ENCODE data around the gene AUTS2. TPM values are rescaled to one million over a fixed set of nuclear protein-coding genes. Genes with fewer than 3 reads are reported as not detected.

Gene AUTS2
- total RNA-seq, 1 experiment from 2014 or later: 2.5 TPM

- no peaks in the 10 kb centered on the region for H3K27me3 ChIP-seq (ENCODE audit: control insufficient read depth, insufficient read depth, low read length)
- intact Hi-C loops (cut with micrococcal nuclease; ENCODE audit: unreplicated experiment): no loop called here
- ChIA-PET CTCF (no interaction called here), POLR2A (no interaction called here)
- no peaks in the 10 kb centered on the region for H3K4me1 ChIP-seq (ENCODE audit: control insufficient read depth, insufficient read depth, low read length)
- H3K27ac ChIP-seq (ENCODE audit: low read length): no peak overlapping the region
- no TSS peak for BruUV-seq (replicated peaks)
- H3K4me3 ChIP-seq (ENCODE audit: low read depth in 2 of 2, low read length in 2 of 2): no peak overlapping the region
- TF ChIP-seq REST (IDR thresholded peaks at IDR 0.05; ENCODE audit: insufficient read depth in 1 of 2, low read depth in 2 of 2, low read length in 1 of 2) (no peak), TCF7L2 (IDR thresholded peaks at IDR 0.05; ENCODE audit: low read depth, low read length) (no peak), POLR2AphosphoS5 (IDR thresholded peaks at IDR 0.05; ENCODE audit: low read depth, low read length) (no peak), SIN3A (IDR thresholded peaks at IDR 0.05; ENCODE audit: borderline replicate concordance, insufficient read depth, low read depth, low read length) (no peak), CTCF (IDR thresholded peaks at IDR 0.05) (no peak)
- ATAC-seq (no peak), DNase-seq (ENCODE audit: low read depth, low spot score) (no peak)
- no peaks in the 10 kb centered on the region for H3K9me3 ChIP-seq (ENCODE audit: control insufficient read depth, insufficient read depth, low read depth, low read length)
- no peaks in the 10 kb centered on the region for H3K36me3 ChIP-seq (ENCODE audit: control insufficient read depth, insufficient read depth, low read length)
- in situ Hi-C loops (cut with HindIII; ENCODE audit: low pct_unique_long_range_greater_than_20kb, low sequenced_read_pairs): no loop called here
Measured at GRCh38 chr7:70616211-70616610, 1017.9 kb downstream of the AUTS2 start.

GRCh38 chr7:70616821-70617220 lies 1018.5 kb downstream of the AUTS2 start:
- DNase-seq (ENCODE audit: low read depth, low spot score) (no peak), ATAC-seq (no peak)
- H3K27me3 ChIP-seq (ENCODE audit: control insufficient read depth, insufficient read depth, low read length): no peaks in the 10 kb centered on the region
- H3K36me3 ChIP-seq (ENCODE audit: control insufficient read depth, insufficient read depth, low read length): no peaks in the 10 kb centered on the region
- TF ChIP-seq CTCF (IDR thresholded peaks at IDR 0.05): no peak
- in situ Hi-C loops (cut with HindIII; ENCODE audit: low pct_unique_long_range_greater_than_20kb, low sequenced_read_pairs) (no loop called here), intact Hi-C loops (cut with micrococcal nuclease; ENCODE audit: unreplicated experiment) (no loop called here)
- POLR2A ChIA-PET: no interaction called here
- H3K9me3 ChIP-seq (ENCODE audit: control insufficient read depth, insufficient read depth, low read depth, low read length): no peaks in the 10 kb centered on the region
- BruUV-seq (replicated peaks): no TSS peak
- no peaks in the 10 kb centered on the region for H3K4me1 ChIP-seq (ENCODE audit: control insufficient read depth, insufficient read depth, low read length)
- H3K27ac ChIP-seq (ENCODE audit: low read length): no peak overlapping the region
- CTCF ChIA-PET: no interaction called here
- H3K4me3 ChIP-seq (ENCODE audit: low read depth in 2 of 2, low read length in 2 of 2): no peak overlapping the region

GRCh38 chr7:70618020-70618551 lies 1019.8 kb downstream of the AUTS2 start:
- Histone ChIP-seq H3K27ac (ENCODE audit: low read length) (no peak overlapping the region), H3K27me3 (ENCODE audit: control insufficient read depth, insufficient read depth, low read length) (no peaks in the 10 kb centered on the region), H3K4me1 (ENCODE audit: control insufficient read depth, insufficient read depth, low read length) (no peaks in the 10 kb centered on the region), H3K36me3 (ENCODE audit: control insufficient read depth, insufficient read depth, low read length) (no peaks in the 10 kb centered on the region), H3K9me3 (ENCODE audit: control insufficient read depth, insufficient read depth, low read depth, low read length) (no peaks in the 10 kb centered on the region), H3K4me3 (ENCODE audit: low read depth in 2 of 2, low read length in 2 of 2) (no peak overlapping the region)
- no peak for TF ChIP-seq CTCF (IDR thresholded peaks at IDR 0.05)
- no peak for TF ChIP-seq REST (IDR thresholded peaks at IDR 0.05; ENCODE audit: insufficient read depth in 1 of 2, low read depth in 2 of 2, low read length in 1 of 2)
- TF ChIP-seq SIN3A (IDR thresholded peaks at IDR 0.05; ENCODE audit: borderline replicate concordance, insufficient read depth, low read depth, low read length): no peak
- TF ChIP-seq TCF7L2 (IDR thresholded peaks at IDR 0.05; ENCODE audit: low read depth, low read length): no peak
- no peak for TF ChIP-seq POLR2AphosphoS5 (IDR thresholded peaks at IDR 0.05; ENCODE audit: low read depth, low read length)
- no peak for ATAC-seq
- DNase-seq (ENCODE audit: low read depth, low spot score): no peak
- POLR2A ChIA-PET: no interaction called here
- intact Hi-C loops (cut with micrococcal nuclease; ENCODE audit: unreplicated experiment): no loop called here
- no TSS peak for BruUV-seq (replicated peaks)
- in situ Hi-C loops (cut with HindIII; ENCODE audit: low pct_unique_long_range_greater_than_20kb, low sequenced_read_pairs): no loop called here
- CTCF ChIA-PET: no interaction called here

Data from Panc1 (cell line).